ENCODE measurements around the gene PTGDR2.
"Not testable (repeated sequence)": the region's sequence is repeated elsewhere in the genome, so short reads cannot be mapped to it uniquely, and the experiment has no call there.

The PTGDR2 gene

GRCh38 chr11:60831143-60831500 lies 24.6 kb downstream of the PTGDR2 start:
- Histone ChIP-seq H3K36me3 (ENCODE audit: control insufficient read depth in 5 of 5, insufficient read depth in 5 of 5, low read length in 5 of 5) (no peaks in the 10 kb centered on the region), H3K9me3 (ENCODE audit: control insufficient read depth in 5 of 5, low read length in 5 of 5) (no peaks in the 10 kb centered on the region), H3K27me3 (ENCODE audit: control insufficient read depth in 5 of 5, insufficient read depth in 4 of 5, low read length in 5 of 5) (peaks cover 0 to 14% (median 2%) of the 10 kb centered on the region in 5 donors), H3K4me3 (ENCODE audit: low read depth in 1 of 5, low read length in 5 of 5) (no peak overlapping the region), H3K27ac (ENCODE audit: low read depth, low read length) (no peak overlapping the region), H3K9ac (ENCODE audit: low read length in 5 of 5) (peak overlapping the region in 1 of 5 donors; percentile 31), H3K4me1 (ENCODE audit: control insufficient read depth in 5 of 5, insufficient read depth in 5 of 5, low read length in 5 of 5) (peaks cover 2 to 33% (median 22%) of the 10 kb centered on the region in 5 donors)

GRCh38 chr11:60830478-60831142 lies 25.1 kb downstream of the PTGDR2 start:
- Histone ChIP-seq H3K4me1 (ENCODE audit: control insufficient read depth in 5 of 5, insufficient read depth in 5 of 5, low read length in 5 of 5) (peaks cover 2 to 33% (median 22%) of the 10 kb centered on the region in 5 donors), H3K27me3 (ENCODE audit: control insufficient read depth in 5 of 5, insufficient read depth in 4 of 5, low read length in 5 of 5) (peaks cover 0 to 14% (median 2%) of the 10 kb centered on the region in 5 donors), H3K27ac (ENCODE audit: low read depth, low read length) (no peak overlapping the region), H3K36me3 (ENCODE audit: control insufficient read depth in 5 of 5, insufficient read depth in 5 of 5, low read length in 5 of 5) (no peaks in the 10 kb centered on the region), H3K9ac (ENCODE audit: low read length in 5 of 5) (no peak overlapping the region), H3K9me3 (ENCODE audit: control insufficient read depth in 5 of 5, low read length in 5 of 5) (no peaks in the 10 kb centered on the region), H3K4me3 (ENCODE audit: low read depth in 1 of 5, low read length in 5 of 5) (no peak overlapping the region)

GRCh38 chr11:60825790-60826189 lies 30.0 kb downstream of the PTGDR2 start:
- Histone ChIP-seq H3K4me1 (ENCODE audit: control insufficient read depth in 5 of 5, insufficient read depth in 5 of 5, low read length in 5 of 5) (peaks cover 0 to 10% (median 3%) of the 10 kb centered on the region in 5 donors), H3K27ac (ENCODE audit: low read depth, low read length) (no peak overlapping the region), H3K9ac (ENCODE audit: low read length in 5 of 5) (no peak overlapping the region), H3K27me3 (ENCODE audit: control insufficient read depth in 5 of 5, insufficient read depth in 4 of 5, low read length in 5 of 5) (peaks cover 0 to 14% (median 2%) of the 10 kb centered on the region in 5 donors), H3K4me3 (ENCODE audit: low read depth in 1 of 5, low read length in 5 of 5) (no peak overlapping the region), H3K9me3 (ENCODE audit: control insufficient read depth in 5 of 5, low read length in 5 of 5) (no peaks in the 10 kb centered on the region), H3K36me3 (ENCODE audit: control insufficient read depth in 5 of 5, insufficient read depth in 5 of 5, low read length in 5 of 5) (no peaks in the 10 kb centered on the region)

- Histone ChIP-seq H3K27ac (ENCODE audit: low read depth, low read length) (no peak overlapping the region), H3K4me1 (ENCODE audit: control insufficient read depth in 5 of 5, insufficient read depth in 5 of 5, low read length in 5 of 5) (peaks cover 0 to 10% (median 3%) of the 10 kb centered on the region in 5 donors), H3K36me3 (ENCODE audit: control insufficient read depth in 5 of 5, insufficient read depth in 5 of 5, low read length in 5 of 5) (no peaks in the 10 kb centered on the region), H3K4me3 (ENCODE audit: low read depth in 1 of 5, low read length in 5 of 5) (no peak overlapping the region), H3K27me3 (ENCODE audit: control insufficient read depth in 5 of 5, insufficient read depth in 4 of 5, low read length in 5 of 5) (peaks cover 0 to 14% (median 2%) of the 10 kb centered on the region in 5 donors), H3K9me3 (ENCODE audit: control insufficient read depth in 5 of 5, low read length in 5 of 5) (no peaks in the 10 kb centered on the region), H3K9ac (ENCODE audit: low read length in 5 of 5) (no peak overlapping the region)
Observed at GRCh38 chr11:60825118-60825517, 30.6 kb downstream of the PTGDR2 start.

- peaks cover 0 to 14% (median 1%) of the 10 kb centered on the region in 5 donors for H3K27me3 ChIP-seq (ENCODE audit: control insufficient read depth in 5 of 5, insufficient read depth in 4 of 5, low read length in 5 of 5)
- not testable (repeated sequence) for H3K36me3 ChIP-seq (ENCODE audit: control insufficient read depth in 5 of 5, insufficient read depth in 5 of 5, low read length in 5 of 5); H3K27ac ChIP-seq (ENCODE audit: low read depth, low read length); H3K9ac ChIP-seq (ENCODE audit: low read length in 5 of 5); H3K4me3 ChIP-seq (ENCODE audit: low read depth in 1 of 5, low read length in 5 of 5); H3K4me1 ChIP-seq (ENCODE audit: control insufficient read depth in 5 of 5, insufficient read depth in 5 of 5, low read length in 5 of 5); H3K9me3 ChIP-seq (ENCODE audit: control insufficient read depth in 5 of 5, low read length in 5 of 5)
Observed at GRCh38 chr11:60823745-60824306, 31.9 kb downstream of the PTGDR2 start.

GRCh38 chr11:60821827-60822599 lies 33.7 kb downstream of the PTGDR2 start:
- peaks cover under 1 to 7% (median 7%) of the 10 kb centered on the region in 5 donors for H3K9me3 ChIP-seq (ENCODE audit: control insufficient read depth in 5 of 5, low read length in 5 of 5)
- no peak overlapping the region for H3K27ac ChIP-seq (ENCODE audit: low read depth, low read length)
- no peak overlapping the region for H3K4me3 ChIP-seq (ENCODE audit: low read depth in 1 of 5, low read length in 5 of 5)
- peaks cover 0 to 10% (median 3%) of the 10 kb centered on the region in 5 donors for H3K4me1 ChIP-seq (ENCODE audit: control insufficient read depth in 5 of 5, insufficient read depth in 5 of 5, low read length in 5 of 5)
- no peaks in the 10 kb centered on the region for H3K36me3 ChIP-seq (ENCODE audit: control insufficient read depth in 5 of 5, insufficient read depth in 5 of 5, low read length in 5 of 5)
- H3K27me3 ChIP-seq (ENCODE audit: control insufficient read depth in 5 of 5, insufficient read depth in 4 of 5, low read length in 5 of 5): peaks cover 0 to 3% (median 0%) of the 10 kb centered on the region in 5 donors
- no peak overlapping the region for H3K9ac ChIP-seq (ENCODE audit: low read length in 5 of 5)

- Histone ChIP-seq H3K4me1 (ENCODE audit: control insufficient read depth in 5 of 5, insufficient read depth in 5 of 5, low read length in 5 of 5) (peaks cover 0 to 10% (median 3%) of the 10 kb centered on the region in 5 donors), H3K9me3 (ENCODE audit: control insufficient read depth in 5 of 5, low read length in 5 of 5) (peaks cover 3 to 15% (median 14%) of the 10 kb centered on the region in 5 donors), H3K36me3 (ENCODE audit: control insufficient read depth in 5 of 5, insufficient read depth in 5 of 5, low read length in 5 of 5) (no peaks in the 10 kb centered on the region), H3K27me3 (ENCODE audit: control insufficient read depth in 5 of 5, insufficient read depth in 4 of 5, low read length in 5 of 5) (peaks cover 0 to 3% (median 0%) of the 10 kb centered on the region in 5 donors), H3K9ac (ENCODE audit: low read length in 5 of 5) (no peak overlapping the region), H3K27ac (ENCODE audit: low read depth, low read length) (no peak overlapping the region), H3K4me3 (ENCODE audit: low read depth in 1 of 5, low read length in 5 of 5) (no peak overlapping the region)
Observed at GRCh38 chr11:60818057-60818456, 37.7 kb downstream of the PTGDR2 start.

GRCh38 chr11:60816590-60817157 lies 39.1 kb downstream of the PTGDR2 start:
- Histone ChIP-seq H3K27ac (ENCODE audit: low read depth, low read length) (no peak overlapping the region), H3K9me3 (ENCODE audit: control insufficient read depth in 5 of 5, low read length in 5 of 5) (peaks cover 3 to 15% (median 14%) of the 10 kb centered on the region in 5 donors), H3K36me3 (ENCODE audit: control insufficient read depth in 5 of 5, insufficient read depth in 5 of 5, low read length in 5 of 5) (no peaks in the 10 kb centered on the region), H3K9ac (ENCODE audit: low read length in 5 of 5) (no peak overlapping the region), H3K4me1 (ENCODE audit: control insufficient read depth in 5 of 5, insufficient read depth in 5 of 5, low read length in 5 of 5) (peaks cover 0 to 5% (median 0%) of the 10 kb centered on the region in 5 donors), H3K4me3 (ENCODE audit: low read depth in 1 of 5, low read length in 5 of 5) (peak overlapping the region in 2 of 5 donors; percentile 15 to 20), H3K27me3 (ENCODE audit: control insufficient read depth in 5 of 5, insufficient read depth in 4 of 5, low read length in 5 of 5) (peaks cover 0 to 7% (median 0%) of the 10 kb centered on the region in 5 donors)

GRCh38 chr11:60814112-60814511 lies 41.6 kb downstream of the PTGDR2 start:
- Histone ChIP-seq H3K4me3 (ENCODE audit: low read depth in 1 of 5, low read length in 5 of 5) (no peak overlapping the region), H3K9me3 (ENCODE audit: control insufficient read depth in 5 of 5, low read length in 5 of 5) (peaks cover 3 to 15% (median 14%) of the 10 kb centered on the region in 5 donors), H3K36me3 (ENCODE audit: control insufficient read depth in 5 of 5, insufficient read depth in 5 of 5, low read length in 5 of 5) (no peaks in the 10 kb centered on the region), H3K27me3 (ENCODE audit: control insufficient read depth in 5 of 5, insufficient read depth in 4 of 5, low read length in 5 of 5) (peaks cover 0 to 9% (median 5%) of the 10 kb centered on the region in 5 donors), H3K4me1 (ENCODE audit: control insufficient read depth in 5 of 5, insufficient read depth in 5 of 5, low read length in 5 of 5) (peaks cover 0 to 14% (median 0%) of the 10 kb centered on the region in 5 donors), H3K27ac (ENCODE audit: low read depth, low read length) (no peak overlapping the region), H3K9ac (ENCODE audit: low read length in 5 of 5) (no peak overlapping the region)

Measured in subcutaneous abdominal adipose tissue (tissue), 5 donors.